ENCODE results near the gene RBMS3. TPM values are rescaled to one million over a fixed set of nuclear protein-coding genes. Genes with fewer than 3 reads are reported as not detected.

Gene RBMS3
- polyA plus RNA-seq, 1 donor = 27.7 TPM

DNA sequence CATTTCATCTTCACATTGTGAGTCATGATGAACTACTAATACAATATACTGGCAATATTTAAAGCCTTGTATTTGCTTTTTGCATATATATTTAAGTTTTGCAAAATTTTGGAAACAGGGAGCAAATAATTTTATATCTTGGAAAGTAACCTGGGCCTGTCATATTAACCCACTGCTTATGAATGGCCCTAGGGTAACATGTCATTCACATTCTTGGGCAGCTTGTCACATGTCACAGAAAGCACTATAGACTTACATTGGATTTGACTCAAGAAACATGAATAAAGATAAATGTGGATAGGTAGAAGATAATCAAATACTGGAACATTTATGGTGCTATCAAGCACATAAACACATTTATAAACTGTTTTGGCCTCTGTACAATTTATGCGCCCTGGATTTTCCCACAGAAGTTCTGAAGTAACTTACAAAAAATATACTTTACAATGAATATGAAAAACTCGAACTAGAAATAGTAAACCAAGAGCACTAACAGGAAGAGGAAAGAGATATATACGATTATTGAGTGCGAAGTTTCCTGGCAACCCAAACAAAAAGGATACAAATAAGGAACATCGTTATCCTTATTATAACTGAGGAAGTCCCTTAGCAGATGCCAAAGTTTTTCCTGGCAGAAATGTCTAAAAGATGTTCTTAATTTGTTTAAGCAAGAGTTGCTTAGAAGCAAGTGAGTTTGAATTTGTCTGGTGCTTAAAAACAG lies 257.2 kb downstream of the RBMS3 start:
- DNase-seq = peak; percentile 85

DNA sequence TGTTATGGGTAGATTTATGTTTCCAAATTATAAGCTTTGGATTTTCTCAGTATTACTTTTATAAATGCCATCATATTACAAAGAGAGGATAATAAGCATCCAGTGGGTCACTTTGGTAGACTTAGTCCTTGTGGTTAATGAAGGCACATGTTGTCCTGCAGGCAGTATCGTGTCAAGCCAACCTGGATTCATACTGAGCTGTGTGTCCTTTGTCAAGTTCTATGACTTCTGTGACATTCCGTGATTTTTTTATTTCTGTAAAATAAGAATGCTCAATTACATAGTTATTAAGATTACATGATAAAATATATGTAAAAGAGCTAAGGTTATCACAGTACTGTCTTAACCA lies 257.7 kb downstream of the RBMS3 start:
- no peak for DNase-seq

DNA sequence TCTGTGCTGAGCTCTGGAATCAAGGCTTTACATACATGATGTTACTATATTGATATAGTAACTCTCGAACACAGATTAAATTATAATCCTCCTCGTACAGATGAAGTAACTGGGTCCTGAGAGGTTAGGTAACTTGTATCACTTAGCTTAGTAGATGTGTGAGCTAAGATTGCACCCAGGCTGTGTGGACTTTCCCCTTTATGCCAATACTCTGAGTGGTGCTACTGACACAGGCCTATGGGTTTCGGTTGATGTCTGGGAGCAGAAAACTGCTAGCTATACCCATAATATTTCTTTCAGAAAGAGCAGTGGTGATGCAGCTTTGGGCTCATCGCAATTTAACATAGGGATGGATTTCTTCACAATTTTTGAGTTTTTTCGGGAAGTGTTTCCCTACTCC lies 259.7 kb downstream of the RBMS3 start:
- no peak for DNase-seq

DNA sequence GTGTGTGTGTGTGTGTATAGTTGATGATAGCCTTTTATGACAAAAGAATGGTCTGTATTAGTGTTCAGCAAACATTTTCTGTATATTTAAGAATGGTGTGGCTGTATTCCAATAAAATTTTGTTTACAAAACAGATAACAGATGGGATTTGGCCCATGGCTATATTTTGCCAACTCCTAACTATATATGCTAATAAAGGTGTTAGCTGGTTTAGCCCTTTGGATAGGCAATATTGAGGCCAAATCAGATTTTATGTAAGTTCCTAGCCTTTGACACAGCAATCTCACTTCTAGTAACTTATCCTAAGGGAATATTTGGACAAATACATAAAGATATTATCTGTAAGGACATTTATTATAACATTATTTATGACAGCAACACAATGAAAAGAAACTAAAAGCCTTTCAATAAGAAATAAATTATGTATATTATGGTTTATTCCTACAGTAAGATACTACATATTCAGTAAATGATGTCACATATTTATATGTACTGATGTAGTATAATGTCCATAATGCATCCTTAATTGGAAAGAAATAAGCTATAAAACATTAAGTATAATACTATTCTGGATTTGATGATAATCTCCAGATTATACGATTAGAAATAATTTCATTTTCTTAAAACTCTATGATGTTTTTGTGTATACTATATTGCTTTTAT lies 264.0 kb downstream of the RBMS3 start:
- DNase-seq = no peak

DNA sequence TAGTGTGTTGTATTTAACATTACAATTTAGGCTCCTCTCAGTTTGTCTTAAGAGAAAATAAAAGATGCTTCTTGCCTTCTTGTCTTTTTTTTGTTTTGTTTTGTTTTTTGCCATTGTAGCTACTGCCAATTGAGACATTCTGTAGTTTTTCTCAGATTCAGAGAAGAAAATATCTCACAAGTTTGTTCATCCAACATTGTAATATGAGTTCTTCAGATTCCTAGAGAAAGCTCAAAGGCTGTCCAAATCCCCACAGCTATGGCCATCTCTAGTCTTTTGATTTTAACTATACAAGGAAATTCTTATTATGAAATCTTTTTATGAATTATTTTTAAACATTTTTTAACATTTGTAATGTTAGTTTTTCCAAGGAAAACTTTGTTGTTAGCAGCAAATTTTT lies 264.7 kb downstream of the RBMS3 start:
- DNase-seq = no peak

DNA sequence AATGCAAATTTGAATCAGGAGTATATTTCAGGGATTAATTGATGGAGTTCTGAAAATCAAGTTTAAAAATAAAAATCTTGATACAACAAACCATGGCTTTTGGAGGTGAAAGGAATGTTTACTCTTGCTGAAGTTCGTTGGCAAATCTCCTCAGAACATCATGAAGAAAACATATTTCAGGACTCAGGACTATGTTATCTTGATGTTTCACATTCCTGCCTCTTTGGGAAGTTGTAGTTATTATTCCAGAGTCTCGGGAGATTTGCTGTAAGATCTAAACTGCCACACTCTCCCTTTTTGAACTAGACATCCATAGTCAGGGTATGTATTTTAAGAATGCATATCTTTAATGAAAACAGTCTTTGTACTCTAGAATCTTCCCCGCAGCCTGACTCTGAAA lies 271.2 kb downstream of the RBMS3 start:
- DNase-seq = no peak

DNA sequence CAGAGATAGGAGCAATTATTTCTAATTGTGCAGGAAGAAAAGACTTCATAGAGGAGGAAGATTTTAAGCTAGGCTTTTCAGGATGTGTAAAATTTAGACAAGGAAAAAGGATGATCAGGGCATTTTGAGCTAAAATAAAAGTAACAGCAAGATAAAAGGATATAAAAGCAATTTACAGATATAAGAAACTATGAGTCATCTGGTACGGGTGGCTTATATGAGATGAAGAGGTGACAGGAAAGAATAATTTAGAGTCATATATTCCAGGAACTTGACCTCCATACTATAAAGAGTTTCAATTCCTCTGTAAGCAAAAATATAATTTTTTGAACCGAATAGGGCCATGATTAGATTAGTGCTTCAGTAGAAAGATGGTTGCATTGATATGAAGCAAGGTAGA lies 273.7 kb downstream of the RBMS3 start:
- DNase-seq = no peak

DNA sequence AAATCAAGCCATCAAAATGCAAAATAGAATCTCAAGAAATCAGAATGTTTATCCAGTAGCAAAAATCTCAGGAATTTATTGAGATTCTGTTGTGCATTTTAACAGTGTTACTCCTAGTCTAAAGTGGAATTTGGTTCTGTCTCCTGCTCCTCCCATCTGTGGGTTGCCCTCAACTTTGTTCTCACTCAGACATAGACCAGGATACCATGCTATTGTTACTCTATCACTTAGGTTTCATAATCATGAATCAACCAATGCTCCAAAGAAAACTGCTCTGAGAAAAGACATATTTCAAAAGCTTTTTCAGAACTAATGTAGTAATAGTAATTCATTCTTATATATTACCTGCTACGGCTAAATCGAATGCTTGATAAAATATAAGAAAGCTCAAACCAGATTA lies 274.7 kb downstream of the RBMS3 start:
- no peak for DNase-seq

DNA sequence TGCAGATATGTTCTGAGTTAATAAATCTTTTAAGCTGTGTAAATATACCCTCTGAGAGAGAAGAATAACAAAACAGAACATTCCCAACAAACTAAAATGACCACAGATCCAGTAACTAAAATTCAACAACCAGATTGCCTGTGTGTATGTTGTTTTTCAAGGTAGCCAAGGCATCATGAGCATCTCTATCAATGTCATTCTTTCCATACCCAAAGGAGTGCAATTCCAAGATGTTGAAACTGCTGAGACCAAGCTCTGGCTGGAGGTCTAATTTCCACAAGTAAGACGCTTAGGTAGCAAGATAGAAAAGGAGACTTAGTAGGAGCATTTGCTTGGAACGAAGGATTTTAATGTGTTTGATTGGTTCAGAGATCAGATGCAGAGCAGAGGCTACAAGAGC lies 276.3 kb downstream of the RBMS3 start:
- DNase-seq = no peak

DNA sequence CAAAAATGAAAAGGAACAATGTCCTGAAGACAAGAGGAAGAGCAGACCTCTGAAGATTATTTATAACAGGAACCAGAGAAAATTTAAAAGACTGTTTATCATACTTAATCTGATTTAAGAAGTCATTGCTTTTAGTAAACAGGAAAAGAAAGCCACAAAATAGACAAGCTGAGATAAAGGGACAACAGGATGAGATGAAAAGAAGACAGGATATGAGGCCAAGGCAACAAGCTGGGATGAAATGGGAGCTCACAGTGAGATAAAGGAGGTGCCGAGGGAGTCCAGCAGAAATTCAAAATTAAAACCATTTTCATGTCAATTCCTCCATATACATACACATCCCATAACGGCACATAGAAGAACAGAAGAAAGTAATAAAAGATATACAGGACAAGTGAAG lies 277.0 kb downstream of the RBMS3 start:
- no peak for DNase-seq

DNA sequence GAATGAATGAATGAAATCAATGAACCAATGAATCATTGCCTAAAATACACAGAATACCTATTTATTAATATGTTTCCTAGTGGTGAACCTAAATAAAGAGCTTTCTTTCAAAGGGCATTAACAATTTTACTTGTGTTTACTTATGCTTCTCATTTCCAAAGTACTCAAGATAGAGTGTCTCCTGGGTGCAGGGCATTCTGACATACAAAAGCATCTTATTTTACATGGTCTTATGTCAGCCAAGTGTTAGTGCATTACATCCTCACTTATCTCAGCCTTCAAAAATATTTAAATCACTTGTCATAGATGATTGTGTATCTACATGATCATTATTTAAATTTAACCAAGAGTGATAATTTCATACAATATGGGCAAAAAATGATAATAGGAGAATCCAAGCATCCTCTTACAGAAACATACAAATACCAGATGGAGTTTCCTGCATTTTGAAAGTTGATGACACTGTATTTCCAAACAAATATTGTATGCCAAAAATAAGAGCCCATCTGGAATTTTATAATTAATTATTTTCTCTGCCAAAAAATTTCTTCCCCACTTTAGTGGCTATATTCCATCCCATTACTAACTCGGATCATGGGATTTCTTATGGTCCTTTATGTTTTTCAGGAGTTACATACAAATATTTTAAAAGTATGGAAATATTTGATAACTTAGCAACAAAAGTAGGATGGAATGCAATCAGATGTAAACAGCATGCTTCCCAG lies 279.0 kb downstream of the RBMS3 start:
- peak; percentile 47 for DNase-seq

DNA sequence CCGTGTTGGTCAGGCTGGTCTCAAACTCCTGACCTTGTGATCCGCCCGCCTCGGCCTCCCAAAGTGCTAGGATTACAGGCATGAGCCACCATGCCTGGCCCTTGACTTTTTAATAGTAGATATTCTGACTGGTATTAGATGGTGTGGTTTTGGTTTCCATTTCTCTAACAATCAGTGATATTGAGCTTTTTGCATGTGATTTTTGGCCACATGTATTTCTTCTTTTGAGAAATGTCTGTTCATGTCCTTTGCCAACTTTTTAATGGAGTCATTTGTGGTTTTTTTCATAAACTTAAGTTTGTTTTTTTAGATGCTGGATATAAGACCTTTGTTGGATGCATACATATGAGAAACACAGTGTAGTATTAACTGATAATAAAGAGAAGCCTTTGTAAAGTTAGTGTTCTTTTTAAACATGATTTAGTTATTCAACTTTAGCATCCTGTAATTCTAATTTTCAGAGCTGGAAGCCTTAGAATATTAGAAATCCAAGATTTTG lies 280.8 kb downstream of the RBMS3 start:
- no peak for DNase-seq

DNA sequence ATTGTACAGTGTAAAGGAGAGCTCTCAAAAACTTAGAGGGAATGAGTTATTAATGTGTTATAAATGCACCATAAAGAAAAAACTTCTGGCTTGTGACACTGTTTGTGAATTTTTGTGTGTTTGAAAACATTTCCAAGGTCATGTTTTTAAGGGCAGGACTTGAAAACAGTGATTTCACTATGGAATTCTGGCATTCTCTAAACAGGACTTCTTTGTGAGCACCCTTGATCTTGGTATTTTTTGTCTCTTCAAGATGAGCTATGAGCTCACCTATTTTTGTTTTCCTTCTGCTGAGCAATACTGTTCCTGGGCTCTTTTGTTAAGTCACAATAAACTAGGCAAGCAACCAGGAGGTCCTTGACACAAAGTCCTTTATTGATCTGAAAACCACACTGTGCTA lies 284.4 kb downstream of the RBMS3 start:
- DNase-seq = no peak

DNA sequence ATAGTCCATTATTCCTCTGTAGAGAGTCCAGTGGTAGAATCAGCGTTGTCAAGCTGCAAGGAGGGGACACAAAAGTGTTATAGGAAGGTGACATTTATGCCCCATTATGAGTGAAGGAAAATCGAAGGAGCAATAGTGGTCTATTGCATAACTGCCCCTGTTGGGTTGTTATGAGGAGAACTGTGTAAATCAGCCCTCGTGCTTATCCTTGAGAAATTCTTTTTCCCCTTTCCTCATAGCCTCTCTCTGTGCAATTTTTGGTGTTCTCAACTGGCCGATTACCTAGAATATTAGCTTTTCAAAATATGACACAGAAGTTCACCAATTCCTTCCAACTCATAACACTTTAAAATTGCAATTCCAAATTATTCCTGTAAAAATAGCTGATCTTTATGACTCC lies 286.6 kb downstream of the RBMS3 start:
- no peak for DNase-seq

DNA sequence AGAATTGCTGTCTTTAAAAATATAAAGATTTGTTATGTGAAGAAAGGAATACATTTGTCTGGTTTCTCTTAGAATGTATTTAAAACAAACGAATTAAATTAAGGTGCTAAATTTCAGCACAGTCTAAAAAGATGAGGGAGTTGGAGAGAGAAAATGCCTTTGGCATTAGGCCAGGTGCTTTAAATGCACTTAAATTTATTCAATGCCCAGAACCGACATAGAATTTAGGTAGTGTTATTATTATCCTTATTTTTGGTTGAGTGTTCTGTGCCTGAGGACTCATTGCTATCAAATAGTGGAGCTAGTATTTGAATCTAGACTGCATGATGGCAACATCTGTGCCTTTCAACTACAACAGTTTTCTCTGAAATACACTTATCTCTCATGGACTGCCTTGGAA lies 287.5 kb downstream of the RBMS3 start:
- no peak for DNase-seq

DNA sequence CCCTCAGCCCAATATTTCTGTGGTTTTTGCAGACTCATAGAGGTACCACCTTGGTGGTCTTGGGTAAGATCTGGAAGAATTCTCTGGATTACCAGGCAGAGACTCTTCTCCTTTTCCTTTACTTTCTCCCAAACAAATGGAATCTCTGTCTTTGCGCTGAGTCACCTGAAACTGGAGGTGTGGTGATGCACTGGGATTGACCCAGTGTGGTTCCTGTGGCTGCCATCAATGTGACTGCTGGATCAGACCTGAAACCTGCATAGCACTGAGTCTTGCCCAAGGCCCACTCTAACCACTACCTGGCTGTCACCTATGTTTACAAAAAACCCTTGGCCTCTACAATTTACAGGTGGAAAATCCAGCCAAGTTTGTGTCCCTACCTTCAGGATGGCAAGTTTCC lies 295.3 kb downstream of the RBMS3 start:
- no peak for DNase-seq

DNA sequence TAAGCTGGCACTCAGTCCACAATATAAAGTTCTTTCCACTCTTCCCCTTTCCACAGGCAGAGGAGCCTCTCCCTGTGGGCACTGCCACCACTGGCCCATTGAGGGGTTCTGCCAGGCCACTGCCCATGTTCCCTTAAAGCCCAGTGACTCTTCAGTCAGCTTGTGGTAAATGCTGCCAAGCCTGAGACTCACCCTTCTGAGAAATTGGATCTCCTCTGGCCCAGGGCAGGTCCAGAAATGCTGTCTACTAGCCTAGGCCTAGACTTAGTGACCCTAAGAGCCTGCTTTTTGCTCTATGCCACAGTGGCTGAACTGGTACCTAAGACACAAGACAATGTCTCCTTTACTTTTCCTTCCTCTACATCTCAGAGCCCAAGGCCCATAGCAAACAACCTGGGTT lies 295.8 kb downstream of the RBMS3 start:
- no peak for DNase-seq

DNA sequence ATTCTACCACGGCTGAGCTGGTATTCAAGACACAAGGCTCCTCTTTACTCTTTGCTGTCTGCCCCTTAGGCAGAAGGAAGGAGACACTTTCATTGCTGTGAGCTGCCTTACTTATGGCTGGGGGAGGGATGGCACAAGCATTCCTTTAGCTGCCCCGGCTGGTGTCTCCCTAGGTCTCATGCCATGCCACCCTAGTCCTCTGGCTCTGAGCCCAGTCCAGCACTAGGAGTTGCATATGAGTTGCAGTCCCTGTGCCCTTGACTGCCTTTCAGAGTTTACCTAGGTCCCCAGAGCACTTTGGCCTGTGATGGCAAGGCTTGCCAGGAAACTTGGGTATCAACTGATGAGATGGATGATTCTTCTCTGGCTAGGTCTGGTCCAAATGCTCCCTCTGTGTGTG lies 296.4 kb downstream of the RBMS3 start:
- DNase-seq = no peak

DNA sequence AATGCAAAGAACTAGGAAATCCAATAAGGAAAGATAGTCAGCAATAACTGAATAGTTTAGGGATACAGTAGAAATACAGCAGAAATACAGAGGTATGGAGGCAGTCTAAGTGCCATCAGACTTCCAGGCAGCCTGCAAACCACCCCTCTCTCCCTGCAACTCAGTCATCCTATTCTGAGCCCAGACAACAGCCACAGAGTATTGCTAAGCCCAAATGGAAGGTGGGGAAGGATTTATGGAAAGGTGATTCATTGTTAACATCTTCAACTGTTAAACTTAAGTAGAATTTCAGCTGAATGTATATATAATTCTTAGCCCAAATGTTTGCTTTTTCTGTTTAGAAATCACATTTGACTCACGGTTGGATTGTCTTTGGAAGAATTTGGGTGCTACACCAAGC lies 300.4 kb downstream of the RBMS3 start:
- no peak for DNase-seq

DNA sequence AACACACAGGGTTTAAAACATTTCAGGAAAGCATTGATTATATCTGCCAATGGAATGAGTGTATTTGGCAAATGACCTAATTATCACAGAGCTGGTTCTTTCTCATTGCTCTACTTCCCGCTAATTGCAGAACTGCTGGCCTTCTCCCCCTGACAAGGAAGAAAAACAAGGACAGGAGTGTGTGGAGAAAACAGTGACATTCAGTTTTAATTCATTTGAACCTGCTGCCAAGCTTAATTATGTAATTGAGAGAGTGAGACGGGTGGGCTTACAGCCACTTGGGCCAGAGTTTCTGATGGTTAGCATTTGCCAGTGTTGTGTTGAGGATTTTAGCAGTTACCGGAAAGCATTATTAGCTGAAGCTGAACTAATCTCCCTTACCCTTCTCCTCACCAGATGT lies 301.4 kb downstream of the RBMS3 start:
- DNase-seq = no peak

DNA sequence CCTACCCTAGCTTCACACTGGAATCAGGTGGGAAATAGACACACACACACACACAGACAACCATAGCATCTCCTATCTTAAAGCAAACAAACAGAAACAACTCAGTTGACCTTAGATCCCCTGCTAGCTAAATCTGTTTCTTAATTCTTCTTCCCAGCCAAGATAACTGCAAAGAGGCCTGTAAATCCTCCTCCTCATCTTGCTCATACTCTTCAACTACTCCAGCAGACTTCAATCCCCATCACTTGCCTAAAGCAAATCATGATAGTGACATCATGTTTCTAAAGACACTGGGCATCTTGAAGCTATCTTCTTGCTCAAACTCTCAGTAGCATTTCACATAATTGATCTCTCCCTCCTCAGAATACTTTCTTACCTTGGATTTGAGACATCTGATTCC lies 303.0 kb downstream of the RBMS3 start:
- no peak for DNase-seq

DNA sequence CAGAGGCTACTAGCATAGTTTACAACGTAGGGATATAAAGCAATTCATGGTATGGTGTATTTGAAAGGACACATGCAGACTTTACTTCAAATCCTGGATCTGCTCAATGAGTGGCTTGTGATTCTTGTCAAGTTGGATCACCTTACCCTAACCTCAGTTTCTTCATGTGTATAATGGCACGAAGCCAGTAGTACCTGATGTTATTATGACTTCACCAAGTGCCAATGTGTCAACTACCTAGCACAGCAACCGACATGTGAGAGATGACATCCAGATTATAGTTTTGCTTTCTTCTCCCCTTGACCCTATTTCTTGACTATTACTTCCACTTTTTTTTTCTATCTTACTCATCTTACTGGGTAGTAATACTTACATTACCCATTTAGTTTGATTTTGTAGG lies 304.5 kb downstream of the RBMS3 start:
- no peak for DNase-seq

DNA sequence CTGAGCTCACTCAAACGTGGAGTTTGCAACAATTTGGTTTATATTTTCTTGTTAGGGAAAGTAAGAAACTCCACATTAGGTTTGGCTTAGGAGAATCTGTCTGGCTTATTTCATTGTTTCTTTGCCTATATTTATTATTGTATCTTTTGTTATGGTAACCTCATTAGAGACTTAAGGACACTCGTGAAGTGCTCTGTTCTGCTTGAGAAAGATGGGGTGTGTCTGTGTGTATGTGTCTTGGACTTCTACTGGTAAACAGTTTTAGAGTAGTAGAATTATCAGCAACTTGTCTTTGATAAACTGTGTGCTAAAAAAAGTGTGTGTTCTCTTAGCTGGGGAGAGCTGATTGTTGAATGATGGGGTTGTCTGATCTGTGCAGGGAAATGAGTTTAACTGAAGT lies 306.5 kb downstream of the RBMS3 start:
- DNase-seq = no peak

DNA sequence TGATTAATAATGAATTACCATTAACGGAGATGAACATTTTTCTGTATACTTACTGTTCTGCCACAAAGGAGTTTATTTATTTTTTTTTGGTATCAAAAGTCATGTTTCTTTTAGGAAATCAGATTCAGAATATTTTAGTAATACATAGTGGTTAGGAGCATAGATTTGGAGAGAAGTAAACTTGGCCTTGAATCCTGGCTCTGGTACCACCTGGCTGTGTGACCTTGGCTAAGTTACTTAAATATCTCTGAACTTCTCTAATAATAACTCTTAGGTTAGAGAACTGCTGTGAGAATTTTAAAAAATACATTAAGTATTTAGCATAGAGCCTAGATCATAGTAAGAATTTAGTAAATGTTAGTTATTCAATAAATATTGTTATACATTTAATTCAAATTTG lies 309.1 kb downstream of the RBMS3 start:
- DNase-seq = peak; percentile 44
